ENCODE results near the gene TMEM167B. TPM values are rescaled to one million over a fixed set of nuclear protein-coding genes. Genes with fewer than 3 reads are reported as not detected.

The TMEM167B gene
- total RNA-seq, 3 donors from 2014 or later, result 38.5 to 48.1 (median 45.9) TPM

- Histone ChIP-seq H3K9me3 (no peaks in the 10 kb centered on the region), H3K4me1 (ENCODE audit: low read depth) (peaks cover 29% of the 10 kb centered on the region), H3K4me3 (no peak overlapping the region), H3K36me3 (ENCODE audit: low read depth) (no peaks in the 10 kb centered on the region)
- intact Hi-C loops (cut with DNase I, micrococcal nuclease), result no loop called here
- TF ChIP-seq CTCF (IDR thresholded peaks at IDR 0.05), result no peak
- ATAC-seq, result no peak
- no peak for DNase-seq
Observed at GRCh38 chr1:109094377-109094803, 3.8 kb downstream of the TMEM167B start.

GRCh38 chr1:109094871-109095270 lies 4.3 kb downstream of the TMEM167B start:
- no peak for DNase-seq
- Histone ChIP-seq H3K4me3 (no peak overlapping the region), H3K9me3 (no peaks in the 10 kb centered on the region), H3K4me1 (ENCODE audit: low read depth) (peaks cover 28% of the 10 kb centered on the region), H3K36me3 (ENCODE audit: low read depth) (no peaks in the 10 kb centered on the region)
- no peak for TF ChIP-seq CTCF (IDR thresholded peaks at IDR 0.05)
- intact Hi-C loops (cut with DNase I, micrococcal nuclease), result no loop called here
- no peak for ATAC-seq

- Histone ChIP-seq H3K4me1 (ENCODE audit: low read depth) (peaks cover 23% of the 10 kb centered on the region), H3K36me3 (ENCODE audit: low read depth) (no peaks in the 10 kb centered on the region), H3K4me3 (no peak overlapping the region), H3K9me3 (no peaks in the 10 kb centered on the region)
- intact Hi-C loops (cut with DNase I, micrococcal nuclease), result no loop called here
- no peak for TF ChIP-seq CTCF (IDR thresholded peaks at IDR 0.05)
- DNase-seq (no peak), ATAC-seq (no peak)
Observed at GRCh38 chr1:109095631-109096030, 5.1 kb downstream of the TMEM167B start.

- intact Hi-C loops (cut with DNase I, micrococcal nuclease), result no loop called here
- no peak for ATAC-seq
Observed at GRCh38 chr1:109096120-109096519, 5.6 kb downstream of the TMEM167B start.

GRCh38 chr1:109099938-109100773 lies 9.6 kb downstream of the TMEM167B start:
- DNase-seq (peak; percentile 97 to 98 (median 98)), ATAC-seq (peak; percentile 99)
- Histone ChIP-seq H3K9me3 (no peaks in the 10 kb centered on the region), H3K36me3 (ENCODE audit: low read depth) (no peaks in the 10 kb centered on the region), H3K4me3 (peak overlapping the region; percentile 90), H3K4me1 (ENCODE audit: low read depth) (peaks cover 16% of the 10 kb centered on the region)
- peak; percentile 76 for TF ChIP-seq CTCF (IDR thresholded peaks at IDR 0.05)
- intact Hi-C loops (cut with DNase I, micrococcal nuclease), result no loop called here

More at GRCh38 chr1:109096120-109096519, 5.6 kb downstream of the TMEM167B start:
- Histone ChIP-seq H3K4me1 (ENCODE audit: low read depth) (peaks cover 23% of the 10 kb centered on the region), H3K4me3 (no peak overlapping the region), H3K9me3 (no peaks in the 10 kb centered on the region), H3K36me3 (ENCODE audit: low read depth) (no peaks in the 10 kb centered on the region)
- no peak for DNase-seq
- TF ChIP-seq CTCF (IDR thresholded peaks at IDR 0.05), result no peak

Data from mucosa of descending colon (tissue), 3 donors.